ENCODE data around the gene NES.

- TF ChIP-seq POLR2A (IDR thresholded peaks at IDR 0.05) (no peak), CTCF (IDR thresholded peaks at IDR 0.05) (no peak)
Measured at GRCh38 chr1:156626079-156626438, 51.1 kb downstream of the NES start.
